Osteocyte (in vitro differentiated cells): ENCODE measurements around the gene CNOT3. TPM values are rescaled to one million over a fixed set of nuclear protein-coding genes. Genes with fewer than 3 reads are reported as not detected.

Experiments used
- DNase-seq: peaks from one replicate; pipeline ENCODE4 v3.0.0; 2021; ENCODE audit warnings: mixed read lengths; ENCODE audit not compliant: unreplicated experiment; ENCODE audit errors: extremely low spot score
- H3K27ac Mint-ChIP-seq: one replicate; pipeline ENCODE4 v1.8.0; 2021; ENCODE audit warnings: mild to moderate bottlenecking, mixed read lengths; ENCODE audit not compliant: unreplicated experiment
- H3K27me3 Mint-ChIP-seq: one replicate; pipeline ENCODE4 v1.8.0; 2021; ENCODE audit warnings: mixed read lengths; ENCODE audit not compliant: unreplicated experiment
- H3K36me3 Mint-ChIP-seq: one replicate; pipeline ENCODE4 v1.8.0; 2021; ENCODE audit warnings: mixed read lengths; ENCODE audit not compliant: unreplicated experiment
- H3K4me1 Mint-ChIP-seq: one replicate; pipeline ENCODE4 v1.8.0; 2021; ENCODE audit warnings: mixed read lengths; ENCODE audit not compliant: unreplicated experiment
- H3K4me3 Mint-ChIP-seq: one replicate; pipeline ENCODE4 v1.8.0; 2021; ENCODE audit warnings: mild to moderate bottlenecking, moderate library complexity, mixed read lengths; ENCODE audit not compliant: unreplicated experiment
- H3K9me3 Mint-ChIP-seq: one replicate; pipeline ENCODE4 v1.8.0; 2021; ENCODE audit warnings: mixed read lengths; ENCODE audit not compliant: unreplicated experiment
- total RNA-seq: library from RNA; stranded (reverse); gene quantifications from 2 replicates; pipeline ENCODE4 v1.2.1, GENCODE V29; 2021
- TF ChIP-seq, protein P1 (sequence below): fragments of 200-600 bp; sonication (generic); IDR thresholded peaks from 2 replicates; pipeline ENCODE4 v1.5.0; 2021; ENCODE audit warnings: antibody characterized with exemption, mild to moderate bottlenecking, moderate library complexity

Gene CNOT3
- total RNA-seq, 1 donor from 2014 or later, result 50.5 TPM

- Mint-ChIP-seq H3K4me1 (no peaks in the 10 kb centered on the region), H3K36me3 (peaks cover 53% of the 10 kb centered on the region), H3K27me3 (no peaks in the 10 kb centered on the region), H3K9me3 (no peaks in the 10 kb centered on the region), H3K4me3 (no peak overlapping the region), H3K27ac (no peak overlapping the region)
- DNase-seq, result no peak
- TF ChIP-seq, protein P1, sequence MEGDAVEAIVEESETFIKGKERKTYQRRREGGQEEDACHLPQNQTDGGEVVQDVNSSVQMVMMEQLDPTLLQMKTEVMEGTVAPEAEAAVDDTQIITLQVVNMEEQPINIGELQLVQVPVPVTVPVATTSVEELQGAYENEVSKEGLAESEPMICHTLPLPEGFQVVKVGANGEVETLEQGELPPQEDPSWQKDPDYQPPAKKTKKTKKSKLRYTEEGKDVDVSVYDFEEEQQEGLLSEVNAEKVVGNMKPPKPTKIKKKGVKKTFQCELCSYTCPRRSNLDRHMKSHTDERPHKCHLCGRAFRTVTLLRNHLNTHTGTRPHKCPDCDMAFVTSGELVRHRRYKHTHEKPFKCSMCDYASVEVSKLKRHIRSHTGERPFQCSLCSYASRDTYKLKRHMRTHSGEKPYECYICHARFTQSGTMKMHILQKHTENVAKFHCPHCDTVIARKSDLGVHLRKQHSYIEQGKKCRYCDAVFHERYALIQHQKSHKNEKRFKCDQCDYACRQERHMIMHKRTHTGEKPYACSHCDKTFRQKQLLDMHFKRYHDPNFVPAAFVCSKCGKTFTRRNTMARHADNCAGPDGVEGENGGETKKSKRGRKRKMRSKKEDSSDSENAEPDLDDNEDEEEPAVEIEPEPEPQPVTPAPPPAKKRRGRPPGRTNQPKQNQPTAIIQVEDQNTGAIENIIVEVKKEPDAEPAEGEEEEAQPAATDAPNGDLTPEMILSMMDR, result no peak
Observed at GRCh38 chr19:54147676-54148075, 10.1 kb downstream of the CNOT3 start.

DNA sequence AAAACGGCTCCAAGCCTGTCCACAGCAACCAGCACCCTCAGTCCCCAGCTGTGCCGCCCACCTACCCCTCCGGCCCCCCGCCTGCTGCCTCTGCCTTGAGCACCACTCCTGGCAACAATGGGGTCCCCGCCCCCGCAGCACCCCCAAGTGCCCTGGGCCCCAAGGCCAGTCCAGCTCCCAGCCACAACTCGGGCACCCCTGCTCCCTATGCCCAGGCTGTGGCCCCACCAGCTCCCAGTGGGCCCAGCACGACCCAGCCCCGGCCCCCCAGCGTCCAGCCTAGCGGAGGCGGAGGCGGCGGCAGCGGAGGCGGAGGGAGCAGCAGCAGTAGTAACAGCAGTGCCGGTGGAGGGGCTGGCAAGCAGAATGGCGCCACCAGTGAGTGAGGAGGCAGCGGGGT lies 10.6 kb downstream of the CNOT3 start:
- no peaks in the 10 kb centered on the region for H3K9me3 Mint-ChIP-seq
- TF ChIP-seq, protein P1, result no peak
- no peak overlapping the region for H3K4me3 Mint-ChIP-seq
- no peaks in the 10 kb centered on the region for H3K27me3 Mint-ChIP-seq
- DNase-seq, result no peak
- peaks cover 2% of the 10 kb centered on the region for H3K4me1 Mint-ChIP-seq
- H3K27ac Mint-ChIP-seq, result no peak overlapping the region
- H3K36me3 Mint-ChIP-seq, result peaks cover 53% of the 10 kb centered on the region

DNA sequence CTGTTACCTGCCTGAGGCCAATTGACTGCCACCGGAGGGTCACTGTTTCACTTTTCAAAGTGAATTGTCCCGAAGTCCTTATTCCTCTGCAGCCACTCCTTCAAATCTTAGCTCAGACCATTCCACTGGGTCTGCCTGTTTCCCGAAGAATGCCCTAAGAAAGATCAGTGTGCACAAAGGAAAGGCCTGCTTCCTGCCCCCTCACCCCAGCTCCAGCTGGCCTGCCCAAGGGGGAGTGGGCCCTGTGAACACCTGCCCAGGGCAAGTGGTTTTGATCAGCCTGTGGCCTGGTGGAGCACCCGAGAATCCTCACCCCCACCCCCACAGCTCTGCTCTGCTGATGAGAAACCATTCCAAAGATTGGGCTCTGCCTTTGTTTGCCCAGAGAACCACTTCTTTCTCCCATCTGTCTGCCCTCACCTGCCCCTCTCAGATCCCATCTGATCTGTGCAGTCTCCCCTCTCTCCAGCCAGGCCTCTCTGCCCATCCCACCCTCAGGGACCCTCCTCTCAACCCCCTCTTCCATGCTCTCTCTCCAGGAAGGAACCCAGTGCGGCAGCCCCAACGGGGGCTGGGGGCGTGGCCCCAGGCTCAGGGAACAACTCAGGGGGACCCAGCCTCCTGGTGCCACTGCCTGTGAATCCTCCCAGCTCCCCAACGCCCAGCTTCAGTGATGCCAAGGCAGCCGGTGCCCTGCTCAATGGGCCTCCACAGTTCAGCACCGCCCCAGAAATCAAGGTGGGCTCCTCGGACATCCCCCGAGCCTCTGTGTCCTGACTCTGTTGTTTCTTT lies 11.7 kb downstream of the CNOT3 start:
- no peak overlapping the region for H3K4me3 Mint-ChIP-seq
- H3K27me3 Mint-ChIP-seq, result no peaks in the 10 kb centered on the region
- no peak for DNase-seq
- H3K4me1 Mint-ChIP-seq, result peaks cover 7% of the 10 kb centered on the region
- no peaks in the 10 kb centered on the region for H3K9me3 Mint-ChIP-seq
- H3K36me3 Mint-ChIP-seq, result peaks cover 51% of the 10 kb centered on the region
- no peak overlapping the region for H3K27ac Mint-ChIP-seq
- TF ChIP-seq, protein P1, result no peak

- peaks cover 48% of the 10 kb centered on the region for H3K36me3 Mint-ChIP-seq
- no peaks in the 10 kb centered on the region for H3K27me3 Mint-ChIP-seq
Observed at GRCh38 chr19:54151362-54152035, 13.9 kb downstream of the CNOT3 start.

DNA sequence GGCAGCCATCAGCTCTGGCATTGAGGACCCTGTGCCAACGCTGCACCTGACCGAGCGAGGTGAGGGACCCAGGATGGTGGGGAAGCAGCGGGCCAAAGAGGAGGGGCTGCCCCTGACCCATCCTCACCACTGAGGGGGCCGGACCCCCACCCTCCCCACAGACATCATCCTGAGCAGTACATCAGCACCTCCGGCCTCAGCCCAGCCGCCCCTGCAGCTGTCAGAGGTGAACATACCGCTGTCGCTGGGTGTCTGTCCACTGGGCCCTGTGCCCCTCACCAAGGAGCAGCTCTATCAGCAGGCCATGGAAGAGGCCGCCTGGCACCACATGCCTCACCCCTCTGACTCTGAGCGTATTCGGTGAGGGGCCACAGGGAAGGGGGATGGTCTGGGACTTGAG lies 14.7 kb downstream of the CNOT3 start:
- no peak overlapping the region for H3K27ac Mint-ChIP-seq
- H3K4me1 Mint-ChIP-seq, result peaks cover 7% of the 10 kb centered on the region
- H3K36me3 Mint-ChIP-seq, result peaks cover 45% of the 10 kb centered on the region
- H3K4me3 Mint-ChIP-seq, result no peak overlapping the region
- DNase-seq, result no peak
- TF ChIP-seq, protein P1, result no peak
- no peaks in the 10 kb centered on the region for H3K9me3 Mint-ChIP-seq
- H3K27me3 Mint-ChIP-seq, result no peaks in the 10 kb centered on the region

More at GRCh38 chr19:54151362-54152035, 13.9 kb downstream of the CNOT3 start:
- no peak for DNase-seq
- Mint-ChIP-seq H3K4me1 (peaks cover 7% of the 10 kb centered on the region), H3K9me3 (no peaks in the 10 kb centered on the region), H3K4me3 (no peak overlapping the region), H3K27ac (no peak overlapping the region)
- TF ChIP-seq, protein P1, result no peak
